Femur (tissue), 1 donor: ENCODE data around the gene GAPVD1.
A peak's percentile ranks its signal among the peaks of the same experiment; 100 is the strongest.
"Not testable (repeated sequence)": the region's sequence is repeated elsewhere in the genome, so short reads cannot be mapped to it uniquely, and the experiment has no call there.

Source experiments
- DNase-seq: peaks from one replicate; pipeline ENCODE4 v3.0.0-alpha.2; 2017

Gene GAPVD1

DNA sequence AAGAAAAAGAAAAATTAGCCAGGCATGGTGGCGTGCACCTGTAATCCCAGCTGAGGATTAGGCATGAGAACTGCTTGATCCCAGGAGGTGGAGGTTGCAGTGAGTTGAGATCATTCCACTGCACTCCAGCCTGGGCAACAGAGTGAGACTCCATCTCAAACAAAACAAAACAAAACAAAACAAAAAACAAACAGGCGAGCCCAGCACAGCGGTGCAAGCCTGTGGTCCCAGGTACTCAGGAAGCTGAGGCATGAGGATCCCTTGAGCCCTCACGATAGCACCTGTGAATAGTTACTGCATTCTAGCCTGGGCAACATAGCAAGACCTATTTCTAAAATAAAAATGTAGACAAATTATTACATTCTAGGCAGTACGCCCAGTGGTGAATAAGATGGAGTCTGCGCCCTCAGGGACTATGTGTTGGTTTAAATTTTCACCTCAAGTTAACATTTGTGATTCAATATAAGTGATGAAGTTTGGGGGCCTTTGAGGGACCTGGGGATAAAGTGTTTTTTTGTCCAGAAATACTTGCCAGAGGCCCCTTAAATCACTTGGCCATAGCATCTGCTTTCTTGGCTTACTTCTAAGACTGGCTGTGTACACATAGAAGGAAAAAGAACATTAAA is 3.4 kb upstream of the GAPVD1 start:
- peak; percentile 34 for DNase-seq

DNA sequence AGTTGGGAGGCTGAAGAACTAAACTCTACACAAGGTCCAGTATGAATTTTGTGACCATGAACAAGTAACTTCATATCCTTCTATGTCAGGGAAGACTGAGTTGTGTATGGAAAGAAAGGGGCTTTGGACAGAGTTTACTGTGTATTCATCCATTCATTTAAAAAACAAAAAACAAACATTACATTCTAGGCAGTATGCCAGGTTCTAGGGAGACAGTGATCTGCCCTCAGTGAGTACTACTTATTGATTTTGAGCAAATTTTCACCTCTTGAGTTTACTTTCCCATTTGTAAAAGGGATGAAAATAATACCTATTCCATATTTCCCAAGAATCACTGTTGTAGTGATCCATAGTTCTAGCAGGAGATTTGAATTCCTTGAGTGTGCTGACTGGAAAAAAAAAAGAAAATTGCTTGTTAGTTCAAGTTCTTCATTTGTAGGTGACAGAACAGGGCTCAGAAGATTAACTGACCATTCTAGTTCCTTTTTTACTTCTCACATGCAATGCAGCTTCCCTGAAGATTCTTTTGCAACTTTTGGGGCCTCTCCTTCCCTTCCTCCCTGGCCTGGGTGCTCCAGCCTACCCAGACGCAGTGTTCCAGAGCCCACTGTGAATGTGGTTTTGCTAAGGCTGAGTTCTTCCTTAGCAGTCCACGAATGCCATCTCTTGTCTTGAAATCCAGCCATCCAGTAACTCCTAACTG is 2.6 kb upstream of the GAPVD1 start:
- no peak for DNase-seq

DNA sequence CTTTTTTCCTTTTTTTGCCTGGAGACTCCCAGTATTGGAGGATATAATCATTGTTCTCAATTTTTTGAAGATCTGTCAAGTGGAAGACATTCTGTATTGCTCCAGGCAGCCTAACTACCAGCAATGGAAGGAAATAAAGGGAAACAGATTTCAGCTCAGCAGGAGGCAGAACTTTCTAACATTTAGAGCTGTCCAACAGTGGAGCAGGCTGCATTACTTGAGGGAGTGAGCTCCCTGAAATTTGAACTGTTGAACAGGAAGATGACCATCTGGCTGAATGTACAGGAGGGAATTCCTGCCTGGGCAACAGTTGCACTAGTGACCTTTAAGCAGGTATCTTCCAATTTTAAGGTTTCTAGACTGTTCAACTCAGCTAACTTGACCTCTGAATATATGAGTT is 1.1 kb upstream of the GAPVD1 start:
- DNase-seq: no peak

DNA sequence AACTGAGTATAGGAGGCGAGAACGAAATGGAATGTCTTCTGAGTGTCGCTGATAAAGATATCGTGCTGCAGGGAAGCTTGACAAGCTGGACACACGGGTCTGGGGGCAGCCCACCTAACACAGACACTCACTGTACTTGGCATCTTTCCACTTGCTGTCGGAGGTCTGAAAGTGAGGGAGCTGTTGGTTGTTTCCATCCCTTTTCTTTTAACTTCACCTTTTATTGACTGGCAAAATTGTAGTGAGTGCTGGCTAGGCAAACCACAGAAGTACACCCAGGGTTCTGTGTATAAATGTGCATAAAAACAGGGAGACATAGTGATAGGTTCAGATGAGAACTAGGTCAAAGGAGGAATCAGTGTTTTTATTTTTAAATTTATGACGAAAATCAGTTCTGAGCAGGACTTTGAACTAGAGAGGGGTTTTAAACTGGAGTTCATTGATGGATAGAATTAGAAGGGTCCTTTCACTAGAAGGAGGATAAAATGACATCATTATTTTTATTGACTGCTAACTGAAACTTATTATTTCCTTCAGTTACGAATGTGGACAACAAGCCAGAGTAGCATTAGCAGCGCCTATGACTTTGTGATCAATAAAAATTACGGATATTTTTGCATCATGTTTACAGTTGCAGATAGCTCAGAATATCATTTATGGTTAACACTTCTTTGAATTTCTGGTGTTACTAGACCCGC is 817 bp downstream of the GAPVD1 start:
- no peak for DNase-seq

DNA sequence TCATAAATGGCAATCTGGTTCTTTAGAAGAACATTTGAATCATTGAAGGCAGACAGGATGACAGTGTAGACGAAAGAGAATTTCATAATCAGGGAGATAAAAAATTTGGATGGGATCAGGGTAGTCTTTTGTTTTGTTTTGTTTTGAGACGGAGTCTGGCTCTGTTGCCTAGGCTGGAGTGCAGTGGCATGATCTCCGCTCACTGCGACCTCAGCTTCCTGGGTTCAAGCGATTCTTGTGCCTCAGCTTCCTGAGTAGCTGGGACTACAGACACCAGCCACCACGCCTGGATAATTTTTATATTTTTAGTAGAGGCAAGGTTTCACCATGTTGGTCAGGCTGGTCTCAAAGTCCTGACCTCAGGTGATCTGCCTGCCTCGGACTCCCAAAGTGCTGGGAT is 2.4 kb downstream of the GAPVD1 start:
- DNase-seq: not testable (repeated sequence)

DNA sequence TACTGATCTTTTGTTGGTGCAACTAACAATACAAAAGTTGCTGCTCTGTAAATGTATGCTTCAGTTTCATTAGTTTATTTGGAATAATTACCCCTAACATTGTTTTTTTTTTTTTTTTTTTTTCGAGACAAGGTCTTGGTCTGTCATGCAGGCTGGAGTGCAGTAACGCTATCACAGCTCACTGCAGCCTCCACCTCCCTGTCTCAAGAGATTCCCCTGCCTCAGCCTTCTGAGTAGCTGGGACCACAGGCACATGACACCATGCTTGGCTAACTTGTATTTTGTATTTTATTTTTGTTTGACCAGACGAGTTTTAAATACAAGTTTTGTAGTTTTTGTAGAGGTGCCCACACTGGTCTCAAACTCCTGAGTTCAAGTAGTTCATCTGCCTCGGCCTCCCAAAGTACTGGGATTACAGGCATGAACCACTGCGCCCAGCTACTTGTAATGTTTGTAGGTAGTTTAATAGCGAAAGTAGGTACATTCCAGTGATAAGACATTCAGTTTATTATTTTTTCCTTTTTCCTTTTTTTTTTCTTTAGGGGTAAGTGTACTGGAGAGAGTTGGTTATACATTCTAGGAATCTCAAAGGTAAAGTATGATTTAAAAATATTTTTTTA is 6.9 kb downstream of the GAPVD1 start:
- no peak for DNase-seq

DNA sequence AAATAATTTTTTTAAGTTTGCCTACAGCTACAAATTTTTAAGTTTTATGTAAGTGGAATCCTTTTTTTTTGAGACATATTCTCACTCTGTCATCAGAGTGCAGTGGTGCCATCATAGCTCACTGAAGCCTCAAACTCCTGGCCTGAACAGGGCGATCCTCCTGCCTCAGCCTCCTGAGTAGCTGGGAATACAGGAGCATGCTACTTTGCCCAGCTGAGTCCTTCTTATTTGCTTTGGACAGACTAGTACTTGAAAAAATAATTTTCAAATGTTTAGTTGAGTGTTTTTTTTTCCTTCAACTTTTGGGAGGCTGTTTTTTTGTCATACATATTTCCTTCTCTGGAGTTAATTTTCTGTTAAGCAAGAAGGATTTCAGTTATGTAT is 7.4 kb downstream of the GAPVD1 start:
- DNase-seq: no peak

DNA sequence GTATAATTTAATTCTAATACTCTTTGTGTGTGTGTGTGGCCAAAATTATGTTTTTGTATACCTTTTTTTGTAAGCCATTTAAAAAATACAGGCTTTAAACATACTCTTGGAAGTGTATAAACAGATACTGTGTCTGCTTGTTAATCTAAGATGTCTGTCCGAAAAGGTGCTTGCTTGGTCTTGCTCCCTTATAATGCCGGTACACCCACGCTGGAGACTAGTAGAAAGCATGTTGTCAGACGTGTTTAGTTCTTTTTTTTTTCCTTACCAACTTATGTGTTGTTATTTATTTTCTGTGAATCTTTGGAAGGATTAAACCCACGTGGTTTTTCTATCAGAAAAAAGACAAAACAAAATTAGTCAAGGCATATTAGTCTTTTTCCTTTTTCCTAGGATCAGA is 9.5 kb downstream of the GAPVD1 start:
- DNase-seq: no peak

DNA sequence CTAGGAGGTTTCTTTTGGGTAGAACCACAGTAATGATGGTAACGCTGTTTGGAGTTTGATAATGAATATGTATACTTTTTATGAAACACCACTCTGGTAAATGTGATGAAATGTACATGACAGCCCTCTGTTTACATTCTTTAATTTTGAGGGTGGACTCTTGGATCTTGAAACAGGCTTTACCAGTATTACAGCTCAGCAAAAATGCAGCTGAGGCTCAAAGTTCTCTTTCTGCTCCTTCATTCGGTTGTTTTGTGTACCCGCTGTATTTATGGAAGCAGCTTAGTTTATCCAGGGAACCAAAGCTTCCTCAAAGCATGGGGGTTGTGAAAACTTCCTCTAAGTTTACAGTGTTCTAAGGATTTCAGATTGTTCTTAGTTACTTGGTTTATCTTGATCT is 11.1 kb downstream of the GAPVD1 start:
- DNase-seq: no peak

DNA sequence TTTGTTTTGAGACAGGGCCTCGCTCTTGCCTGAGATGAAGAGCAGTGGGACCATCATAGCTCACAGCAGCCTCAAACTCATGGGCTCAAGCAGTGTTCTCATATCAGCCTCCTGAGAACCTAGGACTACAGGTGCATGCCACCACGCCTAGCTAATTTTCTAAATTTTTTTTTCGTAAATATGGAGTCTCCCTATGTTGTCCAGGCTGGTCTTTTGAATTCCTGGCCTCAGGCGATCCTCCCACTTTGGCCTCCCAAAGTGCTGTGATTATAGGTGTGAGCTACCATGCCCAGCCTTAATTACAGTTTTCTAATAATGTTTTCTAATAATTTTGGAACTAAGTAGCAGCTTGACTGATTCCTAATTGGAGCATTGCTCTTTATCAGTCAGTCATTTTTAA is 15.1 kb downstream of the GAPVD1 start:
- DNase-seq: no peak

DNA sequence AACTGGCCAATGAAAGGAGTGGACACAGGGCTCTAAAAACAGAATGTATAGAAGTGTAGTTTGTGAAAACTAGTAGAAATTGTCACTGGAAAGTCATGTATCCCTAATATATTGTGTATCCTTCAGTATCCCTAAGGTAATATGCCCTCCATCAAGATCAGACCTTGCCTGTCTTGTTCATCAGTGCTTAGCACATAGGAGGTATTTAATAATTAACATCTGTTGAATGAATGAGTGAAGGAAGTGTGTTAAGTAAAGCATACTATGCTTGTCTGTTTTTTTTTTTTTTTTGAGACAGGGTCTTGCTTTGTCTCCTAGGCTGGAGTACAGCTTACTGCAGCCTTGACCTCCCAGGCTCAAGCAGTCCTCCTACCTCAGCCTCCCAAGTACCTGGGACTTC is 15.8 kb downstream of the GAPVD1 start:
- DNase-seq: no peak

DNA sequence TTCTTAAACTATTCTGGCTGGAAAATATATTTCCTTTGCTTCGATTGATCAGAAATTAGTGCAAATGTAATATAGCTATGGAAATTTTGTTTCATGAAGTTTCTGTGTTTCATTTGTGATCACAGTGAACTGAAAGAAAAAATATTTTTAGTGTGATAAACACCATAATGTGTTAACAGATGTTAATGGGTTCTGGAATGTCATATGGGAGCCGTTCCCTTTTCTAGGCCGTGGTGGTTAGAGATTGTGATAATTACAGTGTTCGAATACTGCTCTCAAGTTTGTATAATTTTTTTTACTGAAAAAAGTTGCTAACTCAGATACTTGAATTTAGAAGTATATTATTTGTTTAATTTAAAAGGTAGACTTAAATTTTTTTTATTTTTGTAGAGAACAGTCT is 19.3 kb downstream of the GAPVD1 start:
- no peak for DNase-seq

DNA sequence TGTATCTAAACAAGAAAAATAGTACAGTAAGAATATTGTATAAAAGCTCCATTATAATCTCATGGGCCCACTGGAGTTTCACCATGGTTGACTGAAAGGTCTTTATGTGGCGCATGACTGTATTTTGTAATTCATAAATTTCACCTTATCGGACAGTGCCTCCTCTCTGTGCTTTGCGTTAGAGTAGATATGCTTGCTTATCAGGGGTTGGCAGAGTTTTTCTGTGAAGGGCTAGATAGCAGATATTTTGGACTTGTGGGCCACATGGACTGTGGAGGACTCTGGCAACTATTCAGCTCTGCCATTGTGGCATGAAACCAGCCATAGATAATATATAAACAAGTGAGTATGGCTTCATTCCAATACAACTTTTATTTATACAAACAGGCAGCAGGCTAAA is 23.2 kb downstream of the GAPVD1 start:
- no peak for DNase-seq

DNA sequence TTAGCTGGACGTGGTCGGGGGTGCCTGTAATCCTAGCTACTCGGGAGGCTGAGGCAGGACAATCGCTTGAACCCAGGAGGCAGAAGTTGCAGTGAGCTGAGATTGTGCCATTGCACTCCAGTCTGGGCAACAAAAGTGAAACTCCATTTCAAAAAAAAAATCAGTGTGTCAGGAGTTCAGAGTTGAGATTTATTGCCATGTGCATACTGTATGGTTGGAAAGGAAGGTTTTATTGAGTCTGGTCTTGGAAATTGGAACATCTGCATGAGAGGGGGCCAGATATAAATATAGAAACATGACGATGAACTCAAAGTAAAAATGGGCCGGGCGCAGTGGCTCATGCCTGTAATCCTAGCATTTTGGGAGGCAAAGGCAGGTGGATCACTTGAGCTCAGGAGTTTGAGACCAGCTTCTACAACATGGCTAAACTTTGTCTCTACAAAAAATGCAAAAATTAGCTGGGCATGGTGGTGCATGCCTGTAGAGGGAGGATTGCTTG is 25.4 kb downstream of the GAPVD1 start:
- DNase-seq: not testable (repeated sequence)

DNA sequence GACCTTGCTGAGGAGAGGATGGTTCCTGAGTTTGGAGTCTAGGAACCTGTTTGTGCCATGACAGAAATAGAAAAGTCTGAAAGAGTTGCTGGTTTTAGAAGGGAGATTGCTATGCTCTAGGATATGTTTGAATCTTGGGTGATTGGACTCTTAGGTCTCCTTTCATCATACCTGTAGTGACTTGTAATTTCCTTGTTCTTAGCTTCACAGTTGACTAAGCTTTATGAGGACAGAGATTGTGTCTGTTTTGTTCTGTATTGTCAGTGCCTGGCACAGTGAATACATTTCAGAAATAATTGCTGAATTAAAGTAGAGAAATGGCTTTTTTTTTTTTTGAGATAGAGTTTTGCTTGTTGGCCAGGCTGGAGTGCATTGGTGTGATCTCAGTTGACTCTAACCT is 31.5 kb downstream of the GAPVD1 start:
- no peak for DNase-seq

DNA sequence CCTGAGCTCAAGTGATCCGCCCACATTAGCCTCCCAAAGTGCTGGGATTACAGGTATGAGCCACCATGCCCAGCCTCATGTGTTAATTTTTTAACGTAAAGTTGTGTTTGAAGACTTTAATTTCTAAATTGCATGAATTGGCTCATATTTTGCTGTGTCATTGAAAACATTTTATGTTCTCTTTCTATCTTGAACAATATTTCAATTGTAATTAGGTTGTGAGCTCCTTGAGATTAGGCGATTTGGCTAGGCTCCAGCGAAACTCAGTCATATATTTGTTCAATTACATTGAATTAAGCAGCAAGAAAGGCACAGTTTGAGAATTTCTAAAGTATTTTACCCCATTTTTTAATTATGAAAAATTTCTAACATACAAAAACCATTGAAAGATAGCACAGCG is 34.0 kb downstream of the GAPVD1 start:
- no peak for DNase-seq

DNA sequence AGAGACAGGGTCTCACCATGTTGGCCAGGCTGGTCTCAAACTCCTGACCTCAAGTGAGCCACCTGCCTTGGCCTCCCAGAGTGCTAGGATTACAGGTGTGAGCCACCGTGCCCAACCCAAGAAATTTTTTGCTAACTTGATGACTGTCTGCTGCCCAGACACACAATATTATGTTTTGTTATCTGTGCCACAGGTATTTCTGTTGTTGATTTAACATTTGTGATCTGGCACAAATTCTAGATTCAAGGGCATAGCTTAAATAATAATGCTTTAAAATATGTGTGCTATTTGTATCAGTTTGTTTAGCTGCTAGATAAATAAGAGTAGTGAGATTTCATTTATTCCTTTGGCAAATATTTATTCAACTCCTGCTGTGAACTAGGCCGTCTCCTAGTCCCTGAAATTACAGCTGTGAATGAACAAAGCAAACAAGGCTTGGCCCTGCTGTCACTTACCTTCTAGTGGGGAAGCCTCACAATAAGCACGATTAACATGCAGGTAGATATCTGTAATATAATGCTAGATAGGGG is 35.3 kb downstream of the GAPVD1 start:
- no peak for DNase-seq

DNA sequence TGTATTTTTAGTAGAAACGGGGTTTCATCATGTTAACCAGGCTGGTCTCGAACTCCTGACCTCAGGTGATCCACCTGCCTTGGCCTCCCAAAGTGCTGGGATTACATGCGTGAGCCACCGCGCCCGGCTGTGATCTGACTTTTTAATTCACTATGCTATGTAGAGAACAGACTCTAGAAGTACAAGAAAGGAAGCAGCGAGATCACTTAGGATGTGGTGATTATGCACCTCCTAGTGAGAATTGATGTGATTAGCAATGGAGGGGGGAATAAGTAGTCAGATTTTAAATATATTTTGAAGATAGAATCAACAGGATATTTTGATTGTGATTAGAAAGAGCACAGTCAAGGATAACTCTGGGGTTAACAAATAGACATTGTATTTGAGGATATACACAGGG is 36.3 kb downstream of the GAPVD1 start:
- no peak for DNase-seq

DNA sequence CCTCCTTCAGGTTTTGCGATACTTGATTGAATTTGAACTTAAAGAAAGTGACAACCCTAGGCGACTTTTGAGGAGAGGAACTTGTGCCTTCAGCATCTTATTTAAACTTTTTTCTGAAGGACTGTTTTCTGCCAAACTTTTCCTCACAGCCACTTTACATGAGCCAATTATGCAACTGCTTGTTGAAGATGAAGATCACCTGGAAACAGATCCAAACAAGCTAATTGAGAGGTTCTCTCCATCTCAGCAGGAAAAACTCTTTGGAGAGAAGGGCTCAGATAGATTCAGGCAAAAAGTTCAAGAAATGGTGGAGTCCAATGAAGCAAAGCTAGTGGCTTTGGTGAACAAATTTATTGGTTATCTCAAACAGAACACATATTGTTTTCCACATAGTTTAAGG is 40.6 kb downstream of the GAPVD1 start:
- no peak for DNase-seq

DNA sequence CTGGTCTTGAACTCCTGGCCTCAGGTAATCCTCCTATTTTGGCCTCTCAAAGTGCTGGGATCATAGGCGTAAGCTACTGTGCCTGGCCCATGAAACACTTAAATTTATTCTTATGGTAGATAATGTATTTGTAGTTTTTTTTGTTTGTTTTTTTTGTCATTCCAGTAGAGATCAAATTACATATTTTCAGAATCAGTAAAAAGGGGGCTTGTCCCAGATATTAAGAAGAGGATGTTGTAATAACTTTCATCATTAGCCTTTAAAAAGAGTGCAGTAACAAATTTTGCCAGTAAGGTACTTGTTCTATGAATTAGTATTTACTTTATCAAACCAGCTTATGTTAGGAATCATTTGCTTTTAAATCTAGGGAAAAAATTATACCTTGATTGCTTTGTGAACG is 42.6 kb downstream of the GAPVD1 start:
- DNase-seq: no peak

DNA sequence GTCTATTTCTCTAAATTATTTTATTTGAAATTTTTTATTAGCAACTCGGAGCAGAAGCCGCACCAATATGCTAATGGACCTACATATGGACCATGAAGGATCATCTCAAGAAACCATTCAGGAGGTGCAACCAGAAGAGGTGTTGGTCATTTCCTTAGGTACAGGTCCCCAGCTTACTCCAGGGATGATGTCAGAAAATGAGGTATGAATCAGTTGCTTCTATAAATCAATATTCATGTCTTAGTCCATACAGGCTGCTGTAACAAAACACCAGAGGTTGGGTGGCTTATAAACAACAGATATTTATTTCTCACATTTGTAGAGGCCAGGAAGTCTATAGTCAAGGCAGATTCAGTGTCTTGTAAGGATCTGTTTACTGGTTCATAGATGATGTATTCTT is 50.8 kb downstream of the GAPVD1 start:
- no peak for DNase-seq

DNA sequence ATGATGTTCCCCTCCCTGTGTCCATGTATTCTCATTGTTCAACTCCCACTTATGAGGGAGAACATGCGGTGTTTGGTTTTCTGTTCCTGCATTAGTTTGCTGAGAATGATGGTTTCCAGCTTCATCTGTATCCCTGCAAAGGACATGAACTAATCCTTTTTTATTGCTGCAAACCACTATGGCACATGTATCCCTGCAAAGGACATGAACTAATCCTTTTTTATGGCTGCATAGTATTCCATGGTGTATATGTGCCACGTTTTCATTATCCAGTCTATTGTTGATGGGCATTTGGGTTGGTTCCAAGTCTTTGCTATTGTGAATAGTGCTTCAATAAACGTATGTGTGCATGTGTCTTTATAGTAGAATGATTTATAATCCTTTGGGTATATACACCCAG is 54.7 kb downstream of the GAPVD1 start:
- not testable (repeated sequence) for DNase-seq

DNA sequence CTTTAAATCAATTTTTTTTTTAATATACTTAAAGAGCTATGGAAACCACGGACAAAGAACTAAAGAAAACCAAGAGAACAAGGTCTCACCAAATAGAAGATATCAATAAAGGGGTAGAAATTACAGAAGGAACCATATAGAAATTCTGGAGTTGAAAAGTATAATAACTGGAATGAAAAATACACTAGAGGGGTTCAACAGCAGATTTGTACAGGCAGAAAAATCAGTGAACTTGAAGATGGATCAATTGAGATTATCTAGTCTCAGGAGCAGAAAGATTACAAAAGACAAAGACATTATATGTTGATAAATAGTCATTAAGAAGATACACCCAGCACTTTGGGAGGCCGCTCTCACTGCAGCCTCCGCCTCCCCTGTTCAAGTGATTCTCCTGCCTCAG is 56.1 kb downstream of the GAPVD1 start:
- DNase-seq: no peak

DNA sequence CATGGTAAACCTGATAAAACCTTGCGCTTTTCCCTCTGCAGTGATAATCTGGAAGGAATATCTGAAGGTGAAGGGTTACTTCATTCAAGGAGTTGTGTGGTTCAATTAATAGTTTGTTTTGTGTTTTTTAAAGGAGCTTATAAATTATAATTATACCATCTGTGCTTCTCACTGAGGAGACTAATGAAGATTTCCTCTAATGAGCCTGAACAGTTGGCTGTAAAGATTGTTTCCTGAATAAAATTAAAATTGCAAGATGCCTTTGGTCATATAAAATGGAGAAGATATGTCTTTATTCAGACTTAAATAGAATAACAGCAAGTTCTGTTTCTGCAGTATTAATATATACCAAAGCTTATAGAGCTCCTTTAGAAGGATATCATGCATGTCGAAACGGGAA is 59.9 kb downstream of the GAPVD1 start:
- DNase-seq: no peak
